ENCODE data around the gene MCM6. TPM values are rescaled to one million over a fixed set of nuclear protein-coding genes. Genes with fewer than 3 reads are reported as not detected.

MCM6 gene
- total RNA-seq, 1 donor from 2014 or later, result 177 TPM

DNA sequence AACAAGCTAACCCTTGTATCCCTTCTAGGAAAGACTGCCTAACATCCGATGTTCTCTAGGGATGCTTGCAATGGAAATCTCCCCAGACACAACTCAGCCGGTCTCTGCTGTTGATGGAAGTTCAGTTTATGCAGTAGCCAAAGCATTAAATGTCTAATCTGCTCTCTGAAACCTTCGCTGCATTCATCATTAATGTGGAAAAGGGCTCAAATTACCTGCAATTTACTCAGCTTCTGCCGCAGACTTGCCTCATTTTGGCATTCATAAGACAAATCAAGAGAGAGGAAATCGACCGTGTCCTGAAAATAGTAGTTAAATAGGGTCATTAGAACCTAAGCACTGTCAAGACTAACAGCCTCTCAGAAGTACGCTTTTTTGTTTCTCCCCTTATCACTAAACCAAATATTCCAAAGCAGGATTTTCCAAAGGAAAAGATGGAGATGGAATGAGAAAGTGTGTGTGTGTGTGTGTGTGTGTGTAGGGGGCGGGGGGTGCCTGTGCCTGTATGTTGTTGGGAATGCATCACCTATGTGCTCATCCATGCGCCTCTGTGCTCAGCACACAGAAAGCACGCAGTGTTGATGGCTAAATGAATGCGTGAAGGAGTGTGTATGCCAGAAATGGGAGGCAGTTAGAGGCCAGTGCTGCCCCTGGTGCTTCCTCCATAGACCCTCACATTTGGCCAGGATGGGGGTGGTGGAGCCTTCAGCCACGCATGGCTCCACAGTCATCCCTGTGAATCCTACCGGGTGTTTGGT is 46.7 kb downstream of the MCM6 start:
- H3K27me3 Mint-ChIP-seq (ENCODE audit: insufficient read depth), result no peaks in the 10 kb centered on the region
- intact Hi-C loops (cut with micrococcal nuclease), result no loop called here
- no peaks in the 10 kb centered on the region for H3K4me1 Mint-ChIP-seq (ENCODE audit: low read depth)
- H3K36me3 Mint-ChIP-seq (ENCODE audit: low read depth), result peaks cover 6% of the 10 kb centered on the region
- H3K27ac Mint-ChIP-seq, result no peak overlapping the region
- no peak for DNase-seq (ENCODE audit: low spot score)
- no peak overlapping the region for H3K4me3 Mint-ChIP-seq
- no peaks in the 10 kb centered on the region for H3K9me3 Mint-ChIP-seq

DNA sequence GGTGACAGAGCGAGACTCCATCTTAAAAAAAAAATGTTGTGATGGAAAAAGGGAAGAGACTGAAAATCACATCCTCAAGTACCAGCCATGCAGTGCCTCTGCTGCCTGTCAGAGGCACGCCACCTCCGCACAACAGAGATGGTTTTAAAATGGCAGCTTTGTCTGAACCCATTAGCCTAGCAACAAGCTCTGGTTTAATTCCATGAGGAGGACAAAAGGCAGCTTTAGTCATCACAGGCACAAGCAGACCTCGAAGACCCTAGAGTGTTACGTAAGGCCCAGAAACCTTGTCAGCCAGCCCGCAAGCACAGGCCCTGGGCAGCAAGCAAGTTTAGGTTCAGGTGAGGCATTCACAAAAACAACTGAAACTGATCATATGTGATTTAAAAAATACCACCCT is 49.7 kb downstream of the MCM6 start:
- intact Hi-C loops (cut with micrococcal nuclease), result no loop called here
- H3K27me3 Mint-ChIP-seq (ENCODE audit: insufficient read depth), result no peaks in the 10 kb centered on the region
- DNase-seq (ENCODE audit: low spot score), result no peak

GRCh38 chr2:135825550-135826176 is 50.6 kb downstream of the MCM6 start:
- H3K27me3 Mint-ChIP-seq (ENCODE audit: insufficient read depth), result no peaks in the 10 kb centered on the region

More for the DNA sequence above, 49.7 kb downstream of the MCM6 start:
- Mint-ChIP-seq H3K9me3 (peaks cover 15% of the 10 kb centered on the region), H3K36me3 (ENCODE audit: low read depth) (peaks cover 26% of the 10 kb centered on the region), H3K4me3 (no peak overlapping the region), H3K4me1 (ENCODE audit: low read depth) (peaks cover 8% of the 10 kb centered on the region), H3K27ac (no peak overlapping the region)

GRCh38 chr2:135825131-135825530 is 51.1 kb downstream of the MCM6 start:
- intact Hi-C loops (cut with micrococcal nuclease), result no loop called here
- Mint-ChIP-seq H3K9me3 (peaks cover 15% of the 10 kb centered on the region), H3K4me1 (ENCODE audit: low read depth) (peaks cover 22% of the 10 kb centered on the region), H3K27me3 (ENCODE audit: insufficient read depth) (no peaks in the 10 kb centered on the region), H3K4me3 (no peak overlapping the region), H3K27ac (no peak overlapping the region), H3K36me3 (ENCODE audit: low read depth) (peaks cover 24% of the 10 kb centered on the region)
- DNase-seq (ENCODE audit: low spot score), result no peak

More at GRCh38 chr2:135825550-135826176, 50.6 kb downstream of the MCM6 start:
- intact Hi-C loops (cut with micrococcal nuclease), result no loop called here
- Mint-ChIP-seq H3K9me3 (peaks cover 15% of the 10 kb centered on the region), H3K4me3 (no peak overlapping the region), H3K36me3 (ENCODE audit: low read depth) (peaks cover 22% of the 10 kb centered on the region), H3K4me1 (ENCODE audit: low read depth) (peaks cover 17% of the 10 kb centered on the region), H3K27ac (no peak overlapping the region)
- no peak for DNase-seq (ENCODE audit: low spot score)

DNA sequence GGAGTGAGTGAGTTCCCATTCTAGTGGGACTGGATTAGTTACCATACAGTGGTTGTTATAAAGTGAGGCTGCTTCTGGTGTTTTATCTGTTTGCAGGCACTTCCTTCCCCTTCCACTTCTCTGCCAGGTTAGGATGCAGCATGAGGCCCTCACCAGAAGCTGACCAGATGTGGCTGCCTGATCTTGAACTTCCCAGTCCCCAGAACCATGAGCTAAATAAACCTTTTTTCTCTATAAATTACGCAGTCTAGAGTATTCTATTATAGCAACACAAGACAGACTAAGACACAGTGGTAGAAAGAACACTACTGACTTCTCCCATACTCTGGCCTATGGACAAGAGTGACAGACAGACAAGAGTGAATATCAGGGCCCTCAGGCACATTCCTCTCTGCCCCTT is 53.4 kb downstream of the MCM6 start:
- no peaks in the 10 kb centered on the region for H3K27me3 Mint-ChIP-seq (ENCODE audit: insufficient read depth)
- H3K9me3 Mint-ChIP-seq, result peaks cover 15% of the 10 kb centered on the region
- H3K36me3 Mint-ChIP-seq (ENCODE audit: low read depth), result peaks cover 23% of the 10 kb centered on the region

DNA sequence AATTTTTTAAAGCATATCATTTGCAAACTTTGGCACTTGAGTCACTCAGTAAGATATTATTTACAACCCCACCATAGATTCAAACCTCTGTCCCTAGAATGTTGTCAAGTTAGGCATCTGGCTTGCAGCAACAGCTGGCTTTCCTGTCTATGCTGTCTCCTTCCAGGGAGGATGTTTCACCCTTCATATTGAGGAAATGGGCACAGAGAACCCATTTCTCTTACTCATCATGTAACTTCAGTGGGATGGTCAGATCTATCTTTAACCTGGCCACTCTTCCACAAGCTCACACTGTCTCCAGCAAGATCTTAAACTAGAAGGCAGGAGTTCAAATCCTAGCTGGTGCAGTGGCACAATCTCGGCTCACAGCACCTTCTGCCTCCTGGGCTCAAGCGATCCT is 55.1 kb downstream of the MCM6 start:
- intact Hi-C loops (cut with micrococcal nuclease), result loop anchor here (2.0 to 5.0 kb wide), 5 partner anchors 20 to 506 kb away; partner anchors contain the start of genes CXCR4, R3HDM1 and ZRANB3
- Mint-ChIP-seq H3K4me3 (peak overlapping the region; percentile 80), H3K27me3 (ENCODE audit: insufficient read depth) (no peaks in the 10 kb centered on the region), H3K36me3 (ENCODE audit: low read depth) (peaks cover 23% of the 10 kb centered on the region), H3K9me3 (peaks cover 15% of the 10 kb centered on the region), H3K27ac (peak overlapping the region; percentile 89), H3K4me1 (ENCODE audit: low read depth) (peaks cover 41% of the 10 kb centered on the region)
- DNase-seq (ENCODE audit: low spot score), result no peak

More for the DNA sequence above, 53.4 kb downstream of the MCM6 start:
- H3K4me3 Mint-ChIP-seq, result no peak overlapping the region
- no peak overlapping the region for H3K27ac Mint-ChIP-seq
- DNase-seq (ENCODE audit: low spot score), result no peak
- intact Hi-C loops (cut with micrococcal nuclease), result loop anchor here (5.0 kb wide), 3 partner anchors 161 to 504 kb away; partner anchors contain the start of gene CXCR4
- H3K4me1 Mint-ChIP-seq (ENCODE audit: low read depth), result peaks cover 36% of the 10 kb centered on the region

DNA sequence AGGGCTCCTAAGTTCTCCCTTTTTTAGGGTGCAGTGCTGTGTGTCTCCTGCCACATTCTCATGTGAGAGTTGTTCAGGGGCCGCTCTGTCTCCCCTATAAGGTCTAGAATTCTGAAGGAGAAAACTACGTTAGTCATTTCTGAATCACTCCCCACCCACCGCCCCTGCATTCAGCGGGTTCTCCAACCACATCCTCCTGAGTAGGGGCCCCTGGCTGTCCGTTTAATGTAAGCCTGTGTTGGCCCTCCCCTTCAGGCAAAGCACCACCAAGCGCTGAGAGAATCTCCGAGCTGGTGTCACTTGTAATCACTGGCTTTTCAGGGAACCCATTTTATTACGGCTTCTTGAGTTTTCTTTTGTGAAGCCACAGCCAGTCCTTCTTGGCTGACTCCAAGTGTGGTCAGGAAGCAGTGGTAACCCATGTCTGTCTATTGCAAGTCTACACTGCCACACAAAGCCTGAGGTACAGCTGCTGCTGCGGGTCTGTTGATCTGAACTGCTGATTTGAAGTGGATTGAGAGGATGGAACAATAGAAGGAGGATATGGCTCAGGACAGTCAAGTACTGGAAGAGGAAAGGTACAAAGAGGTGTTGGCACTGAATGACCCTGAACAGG is 56.1 kb downstream of the MCM6 start:
- intact Hi-C loops (cut with micrococcal nuclease), result loop anchor here (1.0 to 5.0 kb wide), 11 partner anchors 21 to 768 kb away; partner anchors contain the start of genes CXCR4, DARS1, MCM6 and R3HDM1
- peaks cover 52% of the 10 kb centered on the region for H3K4me1 Mint-ChIP-seq (ENCODE audit: low read depth)
- peaks cover 15% of the 10 kb centered on the region for H3K9me3 Mint-ChIP-seq

DNA sequence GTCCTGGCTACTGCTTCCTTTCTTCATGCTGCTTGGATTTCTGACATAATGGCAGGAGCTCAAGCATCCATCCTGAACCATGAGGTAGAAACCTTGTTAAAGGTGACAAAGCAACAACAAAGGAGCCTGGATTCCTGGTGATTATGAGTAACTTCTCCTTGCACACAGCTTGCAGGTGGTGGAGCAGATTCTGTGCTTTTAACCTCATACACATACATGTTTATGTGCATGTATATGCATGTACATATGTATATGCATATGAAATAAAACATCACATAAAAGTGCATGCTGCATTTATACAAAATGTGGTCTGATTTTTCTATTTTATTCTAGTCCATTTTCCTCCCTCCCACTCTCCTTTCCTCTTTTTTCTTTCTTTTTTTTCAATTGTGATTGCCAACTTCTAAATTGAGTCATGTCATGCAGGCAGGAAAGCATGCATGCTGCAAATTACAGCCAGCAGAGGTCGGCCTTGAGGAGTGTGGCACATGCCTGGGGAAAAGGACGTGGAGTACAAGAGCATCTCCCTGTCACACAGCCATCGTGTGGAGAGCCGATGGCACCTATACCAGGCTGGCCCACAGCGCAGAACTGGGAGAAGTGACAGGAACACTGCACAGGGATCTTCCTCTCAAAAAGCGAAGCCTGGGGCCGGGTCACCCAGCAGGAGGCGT is 57.2 kb downstream of the MCM6 start:
- no peak overlapping the region for H3K4me3 Mint-ChIP-seq
- peak; percentile 24 for DNase-seq (ENCODE audit: low spot score)
- H3K36me3 Mint-ChIP-seq (ENCODE audit: low read depth), result peaks cover 22% of the 10 kb centered on the region
- intact Hi-C loops (cut with micrococcal nuclease), result loop anchor here (5.0 kb wide), 1 partner anchor 313 kb away; no protein-coding TSS in a partner anchor
- H3K9me3 Mint-ChIP-seq, result peaks cover 17% of the 10 kb centered on the region
- H3K27ac Mint-ChIP-seq, result peak overlapping the region; percentile 30
- no peaks in the 10 kb centered on the region for H3K27me3 Mint-ChIP-seq (ENCODE audit: insufficient read depth)
- peaks cover 55% of the 10 kb centered on the region for H3K4me1 Mint-ChIP-seq (ENCODE audit: low read depth)

More for the DNA sequence above, 56.1 kb downstream of the MCM6 start:
- H3K27me3 Mint-ChIP-seq (ENCODE audit: insufficient read depth), result no peaks in the 10 kb centered on the region
- DNase-seq (ENCODE audit: low spot score), result peak; percentile 75
- H3K27ac Mint-ChIP-seq, result peak overlapping the region; percentile 89
- H3K36me3 Mint-ChIP-seq (ENCODE audit: low read depth), result peaks cover 23% of the 10 kb centered on the region
- H3K4me3 Mint-ChIP-seq, result peak overlapping the region; percentile 80

GRCh38 chr2:135817951-135818350 is 58.3 kb downstream of the MCM6 start:
- Mint-ChIP-seq H3K27ac (no peak overlapping the region), H3K27me3 (ENCODE audit: insufficient read depth) (no peaks in the 10 kb centered on the region), H3K36me3 (ENCODE audit: low read depth) (peaks cover 12% of the 10 kb centered on the region), H3K9me3 (peaks cover 19% of the 10 kb centered on the region), H3K4me1 (ENCODE audit: low read depth) (peaks cover 55% of the 10 kb centered on the region), H3K4me3 (no peak overlapping the region)
- intact Hi-C loops (cut with micrococcal nuclease), result loop anchor here (5.0 kb wide), 1 partner anchor 314 kb away; no protein-coding TSS in a partner anchor
- no peak for DNase-seq (ENCODE audit: low spot score)

GRCh38 chr2:135817466-135817865 is 58.8 kb downstream of the MCM6 start:
- intact Hi-C loops (cut with micrococcal nuclease), result loop anchor here (5.0 kb wide), 1 partner anchor 315 kb away; no protein-coding TSS in a partner anchor

GRCh38 chr2:135815269-135815668 is 61.0 kb downstream of the MCM6 start:
- intact Hi-C loops (cut with micrococcal nuclease), result loop anchor here (1.0 to 5.0 kb wide), 3 partner anchors 317 to 567 kb away; no protein-coding TSS in a partner anchor
- DNase-seq (ENCODE audit: low spot score), result no peak
- peaks cover 35% of the 10 kb centered on the region for H3K4me1 Mint-ChIP-seq (ENCODE audit: low read depth)
- peaks cover 8% of the 10 kb centered on the region for H3K36me3 Mint-ChIP-seq (ENCODE audit: low read depth)
- H3K27ac Mint-ChIP-seq, result peak overlapping the region; percentile 94
- no peaks in the 10 kb centered on the region for H3K27me3 Mint-ChIP-seq (ENCODE audit: insufficient read depth)
- H3K4me3 Mint-ChIP-seq, result peak overlapping the region; percentile 56
- peaks cover 10% of the 10 kb centered on the region for H3K9me3 Mint-ChIP-seq

More at GRCh38 chr2:135817466-135817865, 58.8 kb downstream of the MCM6 start:
- peaks cover 14% of the 10 kb centered on the region for H3K9me3 Mint-ChIP-seq
- peaks cover 7% of the 10 kb centered on the region for H3K36me3 Mint-ChIP-seq (ENCODE audit: low read depth)
- DNase-seq (ENCODE audit: low spot score), result no peak
- peaks cover 55% of the 10 kb centered on the region for H3K4me1 Mint-ChIP-seq (ENCODE audit: low read depth)
- no peak overlapping the region for H3K4me3 Mint-ChIP-seq
- H3K27me3 Mint-ChIP-seq (ENCODE audit: insufficient read depth), result no peaks in the 10 kb centered on the region
- H3K27ac Mint-ChIP-seq, result no peak overlapping the region

- DNase-seq (ENCODE audit: low spot score), result no peak
- intact Hi-C loops (cut with micrococcal nuclease), result loop anchor here (2.0 kb wide), 1 partner anchor 244 kb away; no protein-coding TSS in a partner anchor
- Mint-ChIP-seq H3K27me3 (ENCODE audit: insufficient read depth) (no peaks in the 10 kb centered on the region), H3K4me3 (no peak overlapping the region), H3K27ac (peak overlapping the region; percentile 13), H3K9me3 (peaks cover 10% of the 10 kb centered on the region), H3K36me3 (ENCODE audit: low read depth) (peaks cover 13% of the 10 kb centered on the region), H3K4me1 (ENCODE audit: low read depth) (peaks cover 20% of the 10 kb centered on the region)
These were observed 63.2 kb downstream of the MCM6 start for GRCh38 chr2:135812907-135813511.

All from activated T-helper 1 cell treated with anti-CD3 and anti-CD28 coated beads, Interleukin-12 subunit alpha, Interleukin-12 subunit beta, Interleukin-2, Interleukin-4 antibody, amounts not matched to agents 30 ng/mL and 10 ng/mL and 1 ng/mL, durations not matched to agents 14 hours and 24 hours and 36 hours (primary cell).